ENCODE measurements around the gene SCRN2. TPM values are rescaled to one million over a fixed set of nuclear protein-coding genes. Genes with fewer than 3 reads are reported as not detected.
A peak's percentile ranks its signal among the peaks of the same experiment; 100 is the strongest.

The SCRN2 gene
- total and polyA plus RNA-seq, 2 of the 13 experiments (the other 11 are each of a cell fraction or from before 2014, with no cell fraction given): 21.7 to 29.5 TPM

GRCh38 chr17:47815106-47815918 is 25.8 kb downstream of the SCRN2 start:
- CTCF ChIA-PET (ENCODE audit: low intra/inter-chr PET ratio, low total read pairs): no interaction called here
- WGBS (ENCODE audit: low lambda C conversion rate): 91% methylated on average over 21 of the region's 21 CpGs

DNA sequence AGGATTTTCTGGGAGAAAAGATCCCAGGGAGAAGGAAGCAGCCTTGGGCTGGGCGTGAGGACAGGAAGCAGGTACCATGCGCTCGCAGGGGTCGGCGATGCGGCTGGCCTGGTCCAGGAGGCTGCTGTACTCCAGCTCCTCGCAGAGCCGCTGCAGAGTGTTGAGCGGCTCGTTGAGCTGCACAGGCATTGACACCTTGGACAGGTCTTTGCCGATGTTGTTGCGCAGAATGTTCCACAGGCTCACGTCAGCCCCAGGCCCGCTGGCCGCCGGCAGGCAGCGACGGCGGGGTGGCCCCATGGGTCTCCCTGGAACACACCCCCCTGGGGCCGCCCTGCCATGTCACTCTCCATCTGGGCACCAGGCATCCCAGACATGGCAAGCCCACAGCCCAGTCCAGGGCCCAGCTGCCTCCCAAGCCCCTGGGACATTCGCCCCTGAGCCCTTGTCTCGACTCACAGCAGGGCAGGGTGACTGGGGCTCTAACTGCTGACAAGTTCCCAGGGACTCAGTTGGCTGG is 27.5 kb downstream of the SCRN2 start:
- Histone ChIP-seq H3K27me3 (ENCODE audit: control insufficient read depth in 1 of 2, insufficient read depth in 2 of 2, low read length in 2 of 2) (no peaks in the 10 kb centered on the region), H3K9me3 (ENCODE audit: low read length) (no peaks in the 10 kb centered on the region), H4K20me1 (ENCODE audit: insufficient read depth, low read length) (no peaks in the 10 kb centered on the region), H3K4me2 (ENCODE audit: low read depth, low read length) (no peak overlapping the region), H3K36me3 (replicated peaks in 1 of 2; ENCODE audit: control insufficient read depth in 1 of 2, insufficient read depth in 2 of 2, low read length in 2 of 2) (peaks cover 18 to 29% of the 10 kb centered on the region in 2 experiments; a peak in 4 of 5 replicates), H3K27ac (ENCODE audit: extremely low read length, insufficient read depth, low read length) (no peak overlapping the region), H2AFZ (ENCODE audit: low read length) (no peak overlapping the region), H3K9ac (ENCODE audit: insufficient read depth, low read depth, low read length) (no peak overlapping the region), H3K79me2 (ENCODE audit: insufficient read depth, low read length) (no peaks in the 10 kb centered on the region), H3K4me1 (ENCODE audit: insufficient read depth, low read length) (peaks cover 12% of the 10 kb centered on the region), H3K4me3 (replicated peaks in 1 of 3; ENCODE audit: insufficient read depth in 1 of 3, low read depth in 2 of 3, low read length in 3 of 3) (no peak overlapping the region)
- DNase-seq (ENCODE audit: low spot score) (no peak), ATAC-seq (no peak), FAIRE-seq (no peak)
- no peak for TF ChIP-seq ZXDC (CRISPR knock-in tag; IDR thresholded peaks at IDR 0.05)
- peak; percentile 31 for TF ChIP-seq AGO2 (optimal IDR thresholded peaks at IDR 0.05; ENCODE audit: low read depth, low read length)
- intact Hi-C loops (cut with micrococcal nuclease; ENCODE audit: unreplicated experiment): no loop called here
- BruUV-seq (replicated peaks): no TSS peak
- POLR2A ChIA-PET: no interaction called here
- CTCF ChIA-PET (ENCODE audit: low intra/inter-chr PET ratio, low total read pairs): no interaction called here
- in situ Hi-C loops (cut with HindIII; ENCODE audit: extremely low pct_ligation_motif_present, low pct_unique_long_range_greater_than_20kb): no loop called here
- WGBS (ENCODE audit: low lambda C conversion rate): 93% methylated on average over 15 of the region's 22 CpGs

More at GRCh38 chr17:47815106-47815918, 25.8 kb downstream of the SCRN2 start:
- peaks cover 16 to 25% of the 10 kb centered on the region in 2 experiments; a peak in 4 of 5 replicates for H3K36me3 ChIP-seq (replicated peaks in 1 of 2; ENCODE audit: control insufficient read depth in 1 of 2, insufficient read depth in 2 of 2, low read length in 2 of 2)
- no peaks in the 10 kb centered on the region for H4K20me1 ChIP-seq (ENCODE audit: insufficient read depth, low read length)
- no peak overlapping the region for H3K27ac ChIP-seq (ENCODE audit: extremely low read length, insufficient read depth, low read length)
- H3K9me3 ChIP-seq (ENCODE audit: low read length): no peaks in the 10 kb centered on the region
- no TSS peak for BruUV-seq (replicated peaks)
- in situ Hi-C loops (cut with HindIII; ENCODE audit: extremely low pct_ligation_motif_present, low pct_unique_long_range_greater_than_20kb) (no loop called here), intact Hi-C loops (cut with micrococcal nuclease; ENCODE audit: unreplicated experiment) (no loop called here)
- H2AFZ ChIP-seq (ENCODE audit: low read length): no peak overlapping the region
- H3K4me3 ChIP-seq (replicated peaks in 1 of 3; ENCODE audit: insufficient read depth in 1 of 3, low read depth in 2 of 3, low read length in 3 of 3): no peak overlapping the region
- no peaks in the 10 kb centered on the region for H3K27me3 ChIP-seq (ENCODE audit: control insufficient read depth in 1 of 2, insufficient read depth in 2 of 2, low read length in 2 of 2)
- ATAC-seq (no peak), FAIRE-seq (no peak), DNase-seq (ENCODE audit: low spot score) (no peak)
- H3K4me1 ChIP-seq (ENCODE audit: insufficient read depth, low read length): peaks cover 10% of the 10 kb centered on the region
- POLR2A ChIA-PET: interaction anchor here (1.0 kb wide), 1 partner anchor 16 kb away, joined by 4 read pairs; the partner anchor contains the start of genes LRRC46 and MRPL10
- H3K9ac ChIP-seq (ENCODE audit: insufficient read depth, low read depth, low read length): no peak overlapping the region
- TF ChIP-seq KLF15 (CRISPR knock-in tag; IDR thresholded peaks at IDR 0.05; ENCODE audit: borderline replicate concordance): no peak
- peak; percentile 50; the same call in 1 of the 2 replicates for TF ChIP-seq ZNF629 (CRISPR knock-in tag; conservative IDR thresholded peaks at IDR 0.05)
- no peak for TF ChIP-seq TP53 (CRISPR knock-in tag; conservative IDR thresholded peaks at IDR 0.05)
- no peak for TF ChIP-seq THAP7 (CRISPR knock-in tag; IDR thresholded peaks at IDR 0.05)
- no peak for TF ChIP-seq TAF1 (CRISPR knock-in tag; IDR thresholded peaks at IDR 0.05)
- TF ChIP-seq MAFF (IDR thresholded peaks at IDR 0.05; ENCODE audit: low read depth, low read length): 0 out of 2 replicates have a peak, but pooled peaks have one; percentile 32
- TF ChIP-seq MAFK (conservative IDR thresholded peaks at IDR 0.05 in 1 of 2, IDR thresholded peaks at IDR 0.05 in 1 of 2; ENCODE audit: low read length in 2 of 2): peak; percentile 48 to 72
- TF ChIP-seq HNRNPUL1 (IDR thresholded peaks at IDR 0.05; ENCODE audit: low read depth, low read length): no peak
- no peak overlapping the region for H3K4me2 ChIP-seq (ENCODE audit: low read depth, low read length)
- no peaks in the 10 kb centered on the region for H3K79me2 ChIP-seq (ENCODE audit: insufficient read depth, low read length)

Data from HepG2 (cell line).